ENCODE results near the gene FTO.

FTO gene

DNA sequence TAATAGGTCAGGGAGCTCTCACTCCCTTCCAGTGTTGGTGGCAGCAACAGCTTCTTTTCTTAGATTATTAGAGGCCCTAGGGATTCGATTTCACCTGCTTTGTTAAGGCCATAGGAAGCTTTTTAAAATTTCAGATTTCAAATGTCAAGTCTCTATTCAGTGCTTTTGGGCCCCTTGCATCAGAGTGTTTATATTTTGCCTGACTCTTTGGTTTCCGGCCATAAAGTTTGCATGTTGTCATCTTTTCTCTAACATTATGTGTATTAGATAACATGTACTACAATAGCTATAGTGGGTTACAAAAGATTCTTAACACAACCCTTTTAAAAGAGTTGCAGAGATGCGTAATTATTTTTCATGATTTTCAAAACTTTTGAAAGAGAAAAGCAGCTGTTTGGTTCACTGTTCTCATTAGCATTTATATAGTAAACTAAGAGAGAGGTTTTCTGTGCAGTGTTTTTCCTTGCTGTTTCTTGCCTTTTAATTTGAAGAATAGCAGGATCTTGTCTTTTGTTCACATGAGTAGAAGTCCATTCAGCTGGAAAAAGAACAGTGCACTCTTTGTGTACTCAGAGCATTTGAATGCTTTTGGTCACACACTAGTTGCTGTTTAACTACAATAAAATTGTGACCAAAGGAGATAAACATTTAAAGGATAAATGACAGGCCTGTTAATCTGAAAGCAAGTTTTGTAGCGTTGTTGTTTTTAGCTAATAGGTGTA is 52.5 kb downstream of the FTO start:
- TF ChIP-seq POLR2AphosphoS5 (IDR thresholded peaks at IDR 0.05; ENCODE audit: low read depth, low read length) (no peak), FOXP2 (optimal IDR thresholded peaks at IDR 0.05; ENCODE audit: borderline replicate concordance, extremely low read depth, extremely low read length, insufficient read depth) (no peak), SIN3A (IDR thresholded peaks at IDR 0.05; ENCODE audit: borderline replicate concordance, insufficient read depth, low read length) (no peak), TAF1 (IDR thresholded peaks at IDR 0.05; ENCODE audit: borderline replicate concordance, insufficient read depth, low read length) (no peak)
- TF ChIP-seq, protein P1, sequence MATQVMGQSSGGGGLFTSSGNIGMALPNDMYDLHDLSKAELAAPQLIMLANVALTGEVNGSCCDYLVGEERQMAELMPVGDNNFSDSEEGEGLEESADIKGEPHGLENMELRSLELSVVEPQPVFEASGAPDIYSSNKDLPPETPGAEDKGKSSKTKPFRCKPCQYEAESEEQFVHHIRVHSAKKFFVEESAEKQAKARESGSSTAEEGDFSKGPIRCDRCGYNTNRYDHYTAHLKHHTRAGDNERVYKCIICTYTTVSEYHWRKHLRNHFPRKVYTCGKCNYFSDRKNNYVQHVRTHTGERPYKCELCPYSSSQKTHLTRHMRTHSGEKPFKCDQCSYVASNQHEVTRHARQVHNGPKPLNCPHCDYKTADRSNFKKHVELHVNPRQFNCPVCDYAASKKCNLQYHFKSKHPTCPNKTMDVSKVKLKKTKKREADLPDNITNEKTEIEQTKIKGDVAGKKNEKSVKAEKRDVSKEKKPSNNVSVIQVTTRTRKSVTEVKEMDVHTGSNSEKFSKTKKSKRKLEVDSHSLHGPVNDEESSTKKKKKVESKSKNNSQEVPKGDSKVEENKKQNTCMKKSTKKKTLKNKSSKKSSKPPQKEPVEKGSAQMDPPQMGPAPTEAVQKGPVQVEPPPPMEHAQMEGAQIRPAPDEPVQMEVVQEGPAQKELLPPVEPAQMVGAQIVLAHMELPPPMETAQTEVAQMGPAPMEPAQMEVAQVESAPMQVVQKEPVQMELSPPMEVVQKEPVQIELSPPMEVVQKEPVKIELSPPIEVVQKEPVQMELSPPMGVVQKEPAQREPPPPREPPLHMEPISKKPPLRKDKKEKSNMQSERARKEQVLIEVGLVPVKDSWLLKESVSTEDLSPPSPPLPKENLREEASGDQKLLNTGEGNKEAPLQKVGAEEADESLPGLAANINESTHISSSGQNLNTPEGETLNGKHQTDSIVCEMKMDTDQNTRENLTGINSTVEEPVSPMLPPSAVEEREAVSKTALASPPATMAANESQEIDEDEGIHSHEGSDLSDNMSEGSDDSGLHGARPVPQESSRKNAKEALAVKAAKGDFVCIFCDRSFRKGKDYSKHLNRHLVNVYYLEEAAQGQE (IDR thresholded peaks at IDR 0.05; ENCODE audit: insufficient read depth in 1 of 2, low read depth in 2 of 2, low read length in 2 of 2): no peak

DNA sequence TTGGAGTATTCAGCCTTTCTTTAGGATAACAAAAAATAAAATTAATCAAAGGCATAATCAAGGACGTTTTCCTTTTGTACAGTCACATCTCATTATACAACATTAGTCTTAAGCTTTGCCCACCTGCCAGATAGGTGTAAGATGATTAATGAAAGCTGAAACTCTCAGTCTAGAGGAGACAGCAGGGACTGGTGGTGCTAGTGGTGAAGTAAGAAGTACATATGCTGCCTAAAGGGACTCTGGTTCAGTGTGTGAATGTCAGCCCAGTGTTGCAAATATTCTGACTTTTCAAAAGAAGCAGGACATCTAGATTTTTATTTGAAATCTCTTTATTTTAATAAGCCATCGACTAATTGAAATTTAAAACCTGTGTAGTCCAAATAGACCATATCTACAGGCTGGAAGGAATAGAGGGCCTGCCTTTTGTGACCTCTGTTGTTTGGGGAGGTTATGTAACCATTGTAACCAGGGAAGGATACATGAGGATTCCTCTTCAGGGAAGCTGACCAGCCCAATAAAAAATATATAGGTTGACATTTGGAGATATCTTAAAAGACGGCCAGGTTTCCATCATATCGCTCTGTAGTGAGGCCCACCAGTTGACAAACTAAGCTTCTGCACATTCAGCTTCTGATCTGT is 54.1 kb downstream of the FTO start:
- TF ChIP-seq FOXP2 (optimal IDR thresholded peaks at IDR 0.05; ENCODE audit: borderline replicate concordance, extremely low read depth, extremely low read length, insufficient read depth) (no peak), POLR2AphosphoS5 (IDR thresholded peaks at IDR 0.05; ENCODE audit: low read depth, low read length) (no peak), SIN3A (IDR thresholded peaks at IDR 0.05; ENCODE audit: borderline replicate concordance, insufficient read depth, low read length) (no peak), TAF1 (IDR thresholded peaks at IDR 0.05; ENCODE audit: borderline replicate concordance, insufficient read depth, low read length) (no peak)
- TF ChIP-seq, protein P1 (IDR thresholded peaks at IDR 0.05; ENCODE audit: insufficient read depth in 1 of 2, low read depth in 2 of 2, low read length in 2 of 2): no peak

DNA sequence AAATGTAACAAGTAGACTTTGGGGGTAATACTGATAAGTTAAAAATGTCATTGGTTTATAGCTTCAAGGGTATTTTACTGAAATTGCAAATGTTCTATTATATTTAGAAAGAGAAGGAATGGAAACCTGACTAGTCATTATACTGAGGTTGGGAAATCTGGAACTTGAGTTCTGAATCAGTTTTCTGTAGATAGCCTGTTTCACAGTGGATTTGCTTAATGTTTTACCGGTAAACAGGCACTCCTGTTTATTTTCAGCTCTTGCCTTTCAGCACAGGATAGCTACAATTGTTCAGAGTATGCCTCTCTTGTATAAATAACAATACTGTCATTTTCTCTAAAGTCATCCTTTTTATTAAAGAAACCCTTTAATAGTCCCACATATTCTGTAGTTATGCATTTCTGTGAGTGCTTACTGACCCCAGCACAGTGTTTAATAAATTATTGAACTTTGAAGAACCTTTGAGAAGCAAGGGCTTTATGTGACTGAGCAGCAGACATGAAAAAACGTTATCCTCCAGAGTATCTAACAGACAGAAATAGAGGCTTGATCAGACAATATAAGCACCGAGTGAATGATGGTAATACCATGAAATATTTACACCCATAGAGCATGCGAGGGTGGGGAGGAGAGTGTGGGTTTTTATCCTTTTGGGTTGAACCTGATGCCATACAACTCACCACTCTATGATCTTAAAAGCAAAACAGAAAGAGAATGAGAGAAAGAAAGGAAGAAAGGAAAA is 58.2 kb downstream of the FTO start:
- TF ChIP-seq TAF1 (IDR thresholded peaks at IDR 0.05; ENCODE audit: borderline replicate concordance, insufficient read depth, low read length) (no peak), POLR2AphosphoS5 (IDR thresholded peaks at IDR 0.05; ENCODE audit: low read depth, low read length) (no peak), FOXP2 (optimal IDR thresholded peaks at IDR 0.05; ENCODE audit: borderline replicate concordance, extremely low read depth, extremely low read length, insufficient read depth) (no peak), SIN3A (IDR thresholded peaks at IDR 0.05; ENCODE audit: borderline replicate concordance, insufficient read depth, low read length) (no peak)
- TF ChIP-seq, protein P1 (IDR thresholded peaks at IDR 0.05; ENCODE audit: insufficient read depth in 1 of 2, low read depth in 2 of 2, low read length in 2 of 2): no peak

DNA sequence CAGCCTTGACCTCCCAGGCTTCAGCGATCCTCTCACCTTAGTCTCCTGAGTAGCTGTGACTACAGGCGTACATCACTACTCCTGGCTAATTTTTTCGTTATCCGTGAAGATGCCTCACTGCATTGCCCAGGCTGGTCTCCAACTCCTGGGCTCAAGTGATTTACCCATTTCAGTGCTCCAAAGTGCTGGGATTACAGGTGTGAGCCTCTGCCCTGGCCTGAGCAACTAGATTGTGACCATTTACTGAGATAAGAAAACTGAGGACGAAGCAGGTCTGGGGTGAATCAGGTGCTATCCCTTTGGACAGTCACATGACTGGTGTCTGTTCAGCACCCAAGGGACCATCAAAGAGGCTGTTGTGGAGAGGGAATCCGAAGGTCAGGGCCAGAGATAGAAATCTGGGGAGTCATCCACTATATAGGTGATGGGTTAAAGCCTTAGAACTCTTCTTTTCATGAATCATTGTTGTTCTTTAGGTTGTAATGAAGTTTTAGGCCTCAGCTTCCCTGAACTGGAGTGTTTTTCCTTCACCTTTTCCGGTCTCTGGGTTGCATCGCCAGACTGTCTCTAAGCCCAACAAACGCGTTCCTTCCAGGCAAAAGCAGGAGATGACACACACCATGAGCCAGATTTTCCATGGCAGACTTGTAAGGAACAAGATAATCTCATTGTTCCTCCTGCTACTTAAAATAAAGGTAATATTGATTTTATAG is 62.5 kb downstream of the FTO start:
- TF ChIP-seq SIN3A (IDR thresholded peaks at IDR 0.05; ENCODE audit: borderline replicate concordance, insufficient read depth, low read length) (no peak), POLR2AphosphoS5 (IDR thresholded peaks at IDR 0.05; ENCODE audit: low read depth, low read length) (no peak), FOXP2 (optimal IDR thresholded peaks at IDR 0.05; ENCODE audit: borderline replicate concordance, extremely low read depth, extremely low read length, insufficient read depth) (no peak), TAF1 (IDR thresholded peaks at IDR 0.05; ENCODE audit: borderline replicate concordance, insufficient read depth, low read length) (no peak)
- TF ChIP-seq, protein P1 (IDR thresholded peaks at IDR 0.05; ENCODE audit: insufficient read depth in 1 of 2, low read depth in 2 of 2, low read length in 2 of 2): no peak

All from PFSK-1 (cell line).